ENCODE measurements around the gene NOG. TPM values are rescaled to one million over a fixed set of nuclear protein-coding genes. Genes with fewer than 3 reads are reported as not detected.

The NOG gene
- total and polyA plus RNA-seq, 2 donors (not counting 3 experiments of a cell fraction or from before 2014, with no cell fraction given), result 0.63 to 2.3 TPM

GRCh38 chr17:56604691-56605290, 11.3 kb downstream of the NOG start:
- no peaks in the 10 kb centered on the region for H3K79me2 ChIP-seq (ENCODE audit: control insufficient read depth, insufficient read depth, low read length)
- DNase-seq (ENCODE audit: low read depth, low spot score) (no peak), FAIRE-seq (no peak)
- H3K27ac ChIP-seq (ENCODE audit: insufficient read depth, low read depth, low read length), result no peak overlapping the region
- no peaks in the 10 kb centered on the region for H3K9me1 ChIP-seq (replicated peaks; ENCODE audit: control insufficient read depth, extremely low read depth, insufficient read depth, low read length)
- no peaks in the 10 kb centered on the region for H3K9me3 ChIP-seq (replicated peaks; ENCODE audit: control insufficient read depth, insufficient read depth, low read length)
- ChIA-PET CTCF (interaction anchor here (1.3 kb wide), 1 partner anchor 111 kb away, joined by 10 read pairs; no protein-coding TSS in a partner anchor), POLR2A (no interaction called here)
- peaks cover 2 to 3% of the 10 kb centered on the region in 2 experiments for H3K27me3 ChIP-seq (ENCODE audit: control insufficient read depth in 2 of 2, insufficient read depth in 2 of 2, low read length in 2 of 2)
- no peak overlapping the region for H3K4me2 ChIP-seq (ENCODE audit: insufficient read depth, low read length)
- intact Hi-C loops (cut with micrococcal nuclease) (no loop called here), dilution Hi-C loops (cut with MboI; ENCODE audit: extremely low pct_ligation_motif_present, low sequenced_read_pairs) (no loop called here)
- no peak for TF ChIP-seq FOS (IDR thresholded peaks at IDR 0.05; ENCODE audit: borderline replicate concordance, insufficient read depth, low read length)
- no peak for TF ChIP-seq JUN (IDR thresholded peaks at IDR 0.05; ENCODE audit: borderline replicate concordance, insufficient read depth, insufficient read length, low read depth)
- no peaks in the 10 kb centered on the region for H4K20me1 ChIP-seq (replicated peaks; ENCODE audit: control insufficient read depth, extremely low read depth, insufficient read depth, low read length)
- no TSS peak for BruUV-seq (replicated peaks)
- H3K4me1 ChIP-seq (ENCODE audit: control insufficient read depth, extremely low read depth, insufficient read depth, low read length), result no peaks in the 10 kb centered on the region
- H3K4me3 ChIP-seq (replicated peaks in 1 of 3; ENCODE audit: insufficient read depth in 1 of 3, low read depth in 1 of 3, low read length in 3 of 3), result no peak overlapping the region
- H2AFZ ChIP-seq (ENCODE audit: low read depth, low read length), result no peak overlapping the region
- no peak overlapping the region for H3K9ac ChIP-seq (replicated peaks; ENCODE audit: extremely low read depth, insufficient read depth, low read length)
- no peaks in the 10 kb centered on the region for H3K36me3 ChIP-seq (ENCODE audit: control insufficient read depth in 2 of 2, extremely low read depth in 1 of 2, insufficient read depth in 2 of 2, low read length in 2 of 2)

- no peak overlapping the region for H2AFZ ChIP-seq (ENCODE audit: low read depth, low read length)
- TF ChIP-seq EZH2 (IDR thresholded peaks at IDR 0.05; ENCODE audit: borderline replicate concordance, low read depth, low read length, severe bottlenecking) (no peak), JUN (IDR thresholded peaks at IDR 0.05; ENCODE audit: borderline replicate concordance, insufficient read depth, insufficient read length, low read depth) (no peak), MAX (IDR thresholded peaks at IDR 0.05; ENCODE audit: insufficient read depth, insufficient read length) (no peak), GATA2 (IDR thresholded peaks at IDR 0.05; ENCODE audit: insufficient read depth, insufficient read length, low read depth, low read length) (no peak), MYC (IDR thresholded peaks at IDR 0.05; ENCODE audit: low read depth, low read length) (no peak), FOS (IDR thresholded peaks at IDR 0.05; ENCODE audit: borderline replicate concordance, insufficient read depth, low read length) (no peak), POLR2A (IDR thresholded peaks at IDR 0.05; ENCODE audit: low read depth, low read length) (no peak), POLR2AphosphoS5 (IDR thresholded peaks at IDR 0.05; ENCODE audit: insufficient read depth, low read depth, low read length) (no peak), CTCF (IDR thresholded peaks at IDR 0.05; ENCODE audit: extremely low read depth in 1 of 2, insufficient read depth in 1 of 2, low read depth in 1 of 2, low read length in 2 of 2) (no peak)
- H3K4me3 ChIP-seq (replicated peaks in 1 of 3; ENCODE audit: insufficient read depth in 1 of 3, low read depth in 1 of 3, low read length in 3 of 3), result no peak overlapping the region
- FAIRE-seq (no peak), DNase-seq (ENCODE audit: low read depth, low spot score) (no peak)
- no peak overlapping the region for H3K27ac ChIP-seq (ENCODE audit: insufficient read depth, low read depth, low read length)
- no peaks in the 10 kb centered on the region for H3K36me3 ChIP-seq (ENCODE audit: control insufficient read depth in 2 of 2, extremely low read depth in 1 of 2, insufficient read depth in 2 of 2, low read length in 2 of 2)
- intact Hi-C loops (cut with micrococcal nuclease) (no loop called here), dilution Hi-C loops (cut with MboI; ENCODE audit: extremely low pct_ligation_motif_present, low sequenced_read_pairs) (no loop called here)
- H4K20me1 ChIP-seq (replicated peaks; ENCODE audit: control insufficient read depth, extremely low read depth, insufficient read depth, low read length), result no peaks in the 10 kb centered on the region
- H3K9me1 ChIP-seq (replicated peaks; ENCODE audit: control insufficient read depth, extremely low read depth, insufficient read depth, low read length), result no peaks in the 10 kb centered on the region
- H3K9me3 ChIP-seq (replicated peaks; ENCODE audit: control insufficient read depth, insufficient read depth, low read length), result no peaks in the 10 kb centered on the region
- no peak overlapping the region for H3K4me2 ChIP-seq (ENCODE audit: insufficient read depth, low read length)
- peaks cover 0 to 2% of the 10 kb centered on the region in 2 experiments for H3K27me3 ChIP-seq (ENCODE audit: control insufficient read depth in 2 of 2, insufficient read depth in 2 of 2, low read length in 2 of 2)
- POLR2A ChIA-PET, result no interaction called here
- CTCF ChIA-PET, result interaction anchor here (1.5 kb wide), 1 partner anchor 107 kb away, joined by 7 read pairs; no protein-coding TSS in a partner anchor
- no peak overlapping the region for H3K9ac ChIP-seq (replicated peaks; ENCODE audit: extremely low read depth, insufficient read depth, low read length)
- BruUV-seq (replicated peaks), result no TSS peak
- H3K4me1 ChIP-seq (ENCODE audit: control insufficient read depth, extremely low read depth, insufficient read depth, low read length), result no peaks in the 10 kb centered on the region
- no peaks in the 10 kb centered on the region for H3K79me2 ChIP-seq (ENCODE audit: control insufficient read depth, insufficient read depth, low read length)
Measured at GRCh38 chr17:56608944-56609343, 15.4 kb downstream of the NOG start.

All from endothelial cell of umbilical vein (primary cell).